GM19463 (cell line): ENCODE data around the gene FREM2.

Experiments used
- ATAC-seq: cut with Tn5 transposase; IDR thresholded peaks from one replicate; pipeline ENCODE4 v1.9.1; 2021; ENCODE audit warnings: mild to moderate bottlenecking, moderate library complexity; ENCODE audit not compliant: unreplicated experiment

FREM2 gene, protein sequence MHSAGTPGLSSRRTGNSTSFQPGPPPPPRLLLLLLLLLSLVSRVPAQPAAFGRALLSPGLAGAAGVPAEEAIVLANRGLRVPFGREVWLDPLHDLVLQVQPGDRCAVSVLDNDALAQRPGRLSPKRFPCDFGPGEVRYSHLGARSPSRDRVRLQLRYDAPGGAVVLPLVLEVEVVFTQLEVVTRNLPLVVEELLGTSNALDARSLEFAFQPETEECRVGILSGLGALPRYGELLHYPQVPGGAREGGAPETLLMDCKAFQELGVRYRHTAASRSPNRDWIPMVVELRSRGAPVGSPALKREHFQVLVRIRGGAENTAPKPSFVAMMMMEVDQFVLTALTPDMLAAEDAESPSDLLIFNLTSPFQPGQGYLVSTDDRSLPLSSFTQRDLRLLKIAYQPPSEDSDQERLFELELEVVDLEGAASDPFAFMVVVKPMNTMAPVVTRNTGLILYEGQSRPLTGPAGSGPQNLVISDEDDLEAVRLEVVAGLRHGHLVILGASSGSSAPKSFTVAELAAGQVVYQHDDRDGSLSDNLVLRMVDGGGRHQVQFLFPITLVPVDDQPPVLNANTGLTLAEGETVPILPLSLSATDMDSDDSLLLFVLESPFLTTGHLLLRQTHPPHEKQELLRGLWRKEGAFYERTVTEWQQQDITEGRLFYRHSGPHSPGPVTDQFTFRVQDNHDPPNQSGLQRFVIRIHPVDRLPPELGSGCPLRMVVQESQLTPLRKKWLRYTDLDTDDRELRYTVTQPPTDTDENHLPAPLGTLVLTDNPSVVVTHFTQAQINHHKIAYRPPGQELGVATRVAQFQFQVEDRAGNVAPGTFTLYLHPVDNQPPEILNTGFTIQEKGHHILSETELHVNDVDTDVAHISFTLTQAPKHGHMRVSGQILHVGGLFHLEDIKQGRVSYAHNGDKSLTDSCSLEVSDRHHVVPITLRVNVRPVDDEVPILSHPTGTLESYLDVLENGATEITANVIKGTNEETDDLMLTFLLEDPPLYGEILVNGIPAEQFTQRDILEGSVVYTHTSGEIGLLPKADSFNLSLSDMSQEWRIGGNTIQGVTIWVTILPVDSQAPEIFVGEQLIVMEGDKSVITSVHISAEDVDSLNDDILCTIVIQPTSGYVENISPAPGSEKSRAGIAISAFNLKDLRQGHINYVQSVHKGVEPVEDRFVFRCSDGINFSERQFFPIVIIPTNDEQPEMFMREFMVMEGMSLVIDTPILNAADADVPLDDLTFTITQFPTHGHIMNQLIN (N-terminal part only)

GRCh38 chr13:38686577-38687245, at the start of gene FREM2:
Gene FREM2, plus strand, starts transcription at chr13:38687077. Its CDS starts 268 bp downstream, at chr13:38687345.
- ATAC-seq = no peak

DNA sequence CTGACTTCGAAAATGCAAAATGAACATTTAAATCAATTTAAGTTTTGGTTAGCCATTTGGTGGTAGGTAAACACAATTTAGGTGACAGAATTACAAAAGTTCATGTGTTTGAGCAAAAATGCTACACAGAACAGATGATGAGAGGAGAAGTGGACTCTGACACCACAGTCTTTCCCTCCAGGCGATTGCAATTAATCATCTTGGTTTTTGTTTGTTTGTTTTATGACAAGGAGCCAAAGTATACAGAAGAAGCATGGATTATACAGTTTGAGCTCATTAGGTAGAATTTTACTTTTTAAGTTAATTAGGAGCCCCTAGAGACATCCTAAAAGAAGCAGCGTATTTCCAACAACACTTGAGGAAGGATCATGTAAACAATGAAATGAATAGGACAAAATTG, 49.3 kb upstream of the FREM2 start:
- ATAC-seq = no peak

DNA sequence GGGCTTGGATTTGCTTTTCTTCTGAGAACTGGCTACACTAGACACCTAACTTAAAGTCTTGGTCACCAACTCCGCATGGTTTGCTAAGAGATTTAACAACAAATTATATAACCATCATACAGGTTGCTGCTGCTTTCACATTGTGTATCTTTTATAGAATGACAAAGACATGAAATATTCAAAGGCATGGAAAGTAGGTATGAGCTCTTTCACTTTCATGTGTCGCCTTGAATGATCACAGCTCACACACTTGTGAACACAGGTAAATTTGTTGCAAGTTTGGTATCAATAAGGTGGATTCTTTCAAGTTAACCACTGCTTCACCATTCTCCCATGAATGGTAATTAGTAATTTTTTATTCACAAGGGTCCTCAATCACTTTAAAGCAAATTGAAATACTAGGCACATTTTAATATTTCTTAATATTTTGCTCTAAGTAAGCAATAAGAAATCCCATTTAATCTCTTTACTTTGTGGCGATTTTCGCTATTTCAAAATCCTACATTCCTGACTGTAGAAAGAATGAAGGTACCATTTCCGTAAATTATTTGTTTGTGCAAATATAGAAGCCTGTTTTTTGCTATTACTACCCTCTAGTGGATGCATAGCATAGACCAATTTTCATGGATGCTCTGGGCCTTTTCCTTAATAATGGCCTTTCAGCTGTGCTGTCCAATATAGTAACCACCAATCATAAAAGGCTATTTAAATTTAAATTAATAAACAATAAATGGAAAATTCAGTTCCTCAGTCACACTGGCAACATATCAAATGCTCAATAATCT, 45.5 kb upstream of the FREM2 start:
- ATAC-seq = no peak

GRCh38 chr13:38647312-38647711, 39.6 kb upstream of the FREM2 start:
- ATAC-seq = no peak

- no peak for ATAC-seq
Observed at GRCh38 chr13:38648912-38649311, 38.0 kb upstream of the FREM2 start.

GRCh38 chr13:38656699-38657098, 30.2 kb upstream of the FREM2 start:
- no peak for ATAC-seq

GRCh38 chr13:38657191-38657590, 29.7 kb upstream of the FREM2 start:
- ATAC-seq = no peak

GRCh38 chr13:38658906-38659305, 28.0 kb upstream of the FREM2 start:
- no peak for ATAC-seq

DNA sequence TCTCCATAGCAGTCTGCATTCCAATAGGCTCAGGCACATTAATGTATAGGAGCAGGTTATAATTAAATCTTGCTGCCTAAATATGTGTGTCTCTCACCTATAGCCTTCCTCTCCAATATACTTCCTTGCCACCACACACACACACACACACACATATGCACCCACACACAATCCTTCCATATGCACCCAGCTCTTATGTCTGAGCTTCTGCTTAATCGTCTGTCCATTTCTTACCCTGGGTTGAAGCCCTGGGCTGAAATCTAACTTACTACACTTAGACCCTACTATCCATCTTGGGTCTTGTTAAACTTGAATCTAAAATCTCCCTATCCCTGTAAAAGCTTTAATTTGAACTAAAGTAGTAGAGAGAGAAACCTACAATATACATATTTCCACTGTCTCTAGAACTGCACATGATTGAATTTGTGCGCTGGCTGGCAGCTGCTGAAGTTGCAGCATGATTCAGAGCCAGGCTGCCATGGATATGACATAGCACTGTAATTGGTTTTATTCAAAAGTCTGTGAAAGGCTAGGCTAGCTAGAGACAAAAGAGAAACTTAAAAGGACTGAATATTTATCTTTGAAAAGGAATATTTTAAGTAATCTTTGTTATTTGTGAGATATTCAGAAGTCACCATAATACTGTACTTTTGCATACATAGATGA, 25.7 kb upstream of the FREM2 start:
- no peak for ATAC-seq

DNA sequence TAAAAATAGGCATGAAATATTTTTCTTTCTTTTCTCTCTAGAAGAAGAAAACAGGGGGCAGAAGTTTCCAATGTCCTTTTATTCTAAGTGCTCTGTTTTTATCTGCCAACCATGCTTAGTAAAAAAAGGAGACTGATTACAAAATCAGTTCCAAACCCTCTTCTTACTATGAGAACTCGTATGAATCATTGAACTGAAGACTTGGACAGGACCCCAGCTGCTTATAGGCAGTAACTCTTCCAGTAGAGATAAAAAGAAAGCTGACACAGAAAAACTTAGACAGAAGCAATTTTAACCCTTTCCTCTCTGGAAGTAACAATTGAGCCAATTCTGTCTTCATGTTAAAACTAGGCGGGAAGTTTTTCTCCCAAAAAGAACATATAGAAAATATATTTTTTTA, 24.5 kb upstream of the FREM2 start:
- ATAC-seq = no peak

- ATAC-seq = no peak
Observed at GRCh38 chr13:38664906-38665305, 22.0 kb upstream of the FREM2 start.

- no peak for ATAC-seq
Observed at GRCh38 chr13:38667526-38668109, 19.3 kb upstream of the FREM2 start.

- no peak for ATAC-seq
Observed at GRCh38 chr13:38669234-38669964, 17.5 kb upstream of the FREM2 start.

GRCh38 chr13:38670627-38671026, 16.2 kb upstream of the FREM2 start:
- ATAC-seq = no peak

GRCh38 chr13:38671980-38672379, 14.9 kb upstream of the FREM2 start:
- no peak for ATAC-seq

DNA sequence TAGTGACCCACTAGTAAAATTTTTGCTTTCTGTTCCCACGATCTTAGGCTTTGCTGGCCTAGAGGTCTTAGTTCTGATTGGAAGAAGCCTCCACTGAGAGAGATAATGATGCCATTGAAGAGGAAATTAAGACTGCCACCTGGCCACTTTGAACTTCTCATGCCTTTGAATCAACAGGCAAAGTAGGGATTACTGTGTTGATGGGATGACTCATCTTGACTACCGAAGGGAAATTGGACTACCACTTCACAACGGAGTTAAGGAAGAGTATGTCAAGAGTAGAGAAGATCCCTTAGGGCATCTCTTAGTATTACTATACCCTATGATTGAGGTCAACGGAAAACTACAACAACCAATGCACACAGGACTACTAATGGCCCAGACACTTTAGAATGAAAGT, 12.7 kb upstream of the FREM2 start:
- ATAC-seq = no peak

DNA sequence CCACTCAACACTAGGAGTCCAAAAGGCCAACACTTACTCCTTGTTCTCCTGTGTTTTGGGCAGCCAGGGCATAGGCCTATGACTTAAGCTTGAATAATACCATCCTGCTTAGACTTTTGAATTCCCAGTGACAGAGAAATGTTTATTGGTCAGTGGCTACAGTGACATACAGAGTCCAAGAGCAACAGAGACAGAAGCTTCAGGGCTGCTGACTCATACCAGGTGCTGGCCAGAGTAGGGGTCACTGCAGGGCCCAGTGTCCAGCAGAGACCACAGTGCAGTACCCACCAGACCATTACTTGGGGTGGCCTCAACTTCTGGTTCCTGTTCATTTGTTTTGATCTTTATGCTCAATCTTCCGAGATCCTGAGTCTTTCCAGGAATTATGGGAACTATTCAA, 6.0 kb upstream of the FREM2 start:
- no peak for ATAC-seq

DNA sequence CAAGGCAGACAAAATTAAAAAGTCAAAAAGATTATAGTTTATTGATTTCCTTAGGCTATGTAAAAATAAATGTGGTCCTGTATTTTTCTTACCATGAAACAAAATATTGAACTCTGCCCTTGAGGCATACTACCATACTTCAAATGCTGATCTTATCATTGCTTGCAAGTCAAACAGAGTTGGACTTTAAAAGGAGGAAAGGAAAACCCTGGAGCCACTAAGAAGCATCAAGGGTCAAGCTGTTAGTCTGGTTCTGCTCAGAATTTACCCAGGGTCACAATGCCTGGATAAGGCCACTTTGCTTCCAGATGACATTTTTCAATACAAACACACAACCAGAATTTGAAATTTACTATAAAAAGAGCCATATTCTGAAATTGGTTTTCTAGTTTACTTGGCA, 2.2 kb upstream of the FREM2 start:
- ATAC-seq = no peak
